ENCODE measurements around the gene FKBP2.
A peak's percentile ranks its signal among the peaks of the same experiment; 100 is the strongest.

FKBP2 gene

GRCh38 chr11:64249038-64249437 is 8.1 kb downstream of the FKBP2 start:
- no peak for DNase-seq (ENCODE audit: low read depth in 2 of 2)

GRCh38 chr11:64249563-64250414 is 8.9 kb downstream of the FKBP2 start:
- DNase-seq (ENCODE audit: low read depth in 2 of 2) = no peak

GRCh38 chr11:64250415-64251015 is 9.6 kb downstream of the FKBP2 start:
- DNase-seq (ENCODE audit: low read depth in 2 of 2) = no peak

- peak in 1 of 2 experiments; percentile 40 for DNase-seq (ENCODE audit: low read depth in 2 of 2)
These were observed 10.3 kb downstream of the FKBP2 start, which contains the start of gene PLCB3 for GRCh38 chr11:64251016-64251752. TSS of gene PLCB3 (plus strand) at chr11:64251530. CDS start at chr11:64251650, 120 bp downstream.

- DNase-seq (ENCODE audit: low read depth in 2 of 2) = no peak
These were observed 10.8 kb downstream of the FKBP2 start for GRCh38 chr11:64251753-64252002.

- no peak for DNase-seq (ENCODE audit: low read depth in 2 of 2)
These were observed 11.3 kb downstream of the FKBP2 start for GRCh38 chr11:64252003-64252872.

GRCh38 chr11:64253043-64253442 is 12.1 kb downstream of the FKBP2 start:
- DNase-seq (ENCODE audit: low read depth in 2 of 2) = no peak

- no peak for DNase-seq (ENCODE audit: low read depth in 2 of 2)
These were observed 12.6 kb downstream of the FKBP2 start for GRCh38 chr11:64253481-64253880.

- no peak for DNase-seq (ENCODE audit: low read depth in 2 of 2)
These were observed 13.4 kb downstream of the FKBP2 start for GRCh38 chr11:64254326-64254725.

GRCh38 chr11:64255135-64256128 is 14.5 kb downstream of the FKBP2 start:
- DNase-seq (ENCODE audit: low read depth in 2 of 2) = no peak

GRCh38 chr11:64256300-64256699 is 15.4 kb downstream of the FKBP2 start:
- DNase-seq (ENCODE audit: low read depth in 2 of 2) = no peak

- no peak for DNase-seq (ENCODE audit: low read depth in 2 of 2)
These were observed 17.5 kb downstream of the FKBP2 start for GRCh38 chr11:64258356-64258755.

GRCh38 chr11:64258946-64259532 is 18.1 kb downstream of the FKBP2 start:
- no peak for DNase-seq (ENCODE audit: low read depth in 2 of 2)

- no peak for DNase-seq (ENCODE audit: low read depth in 2 of 2)
These were observed 18.7 kb downstream of the FKBP2 start for GRCh38 chr11:64259533-64260067.

GRCh38 chr11:64260147-64260708 is 19.3 kb downstream of the FKBP2 start:
- no peak for DNase-seq (ENCODE audit: low read depth in 2 of 2)

- no peak for DNase-seq (ENCODE audit: low read depth in 2 of 2)
These were observed 20.7 kb downstream of the FKBP2 start for GRCh38 chr11:64261556-64262080.

- DNase-seq (ENCODE audit: low read depth in 2 of 2) = no peak
These were observed 21.5 kb downstream of the FKBP2 start for GRCh38 chr11:64262271-64263002.

Measured in stimulated activated CD4-positive, alpha-beta T cell treated with anti-CD3 and anti-CD28 coated beads, Interleukin-12 subunit alpha, Interleukin-12 subunit beta, amount 100 ng/mL, for 24 hours (primary cell).